DOHH2 (cell line): ENCODE data around the gene PROC.

Experiments used
- H3F3A ChIP-seq: fragments of 200-600 bp; sonication (generic), shearing (Covaris generic); 2 replicates; pipeline ENCODE4 v1.6.0; 2016; ENCODE audit warnings: antibody characterized with exemption, mild to moderate bottlenecking; ENCODE audit not compliant: control insufficient read depth, insufficient read depth
- H3K27ac ChIP-seq: fragments of 200-600 bp; sonication (generic); 2 replicates; pipeline ENCODE4 v1.5.1; 2014; ENCODE audit warnings: low read depth, mild to moderate bottlenecking, low read length, moderate library complexity
- H3K27me3 ChIP-seq: fragments of 200-600 bp; sonication (generic); 2 replicates; pipeline ENCODE4 v1.6.1; 2014; ENCODE audit warnings: mild to moderate bottlenecking, low read length, mixed read lengths; ENCODE audit not compliant: control insufficient read depth
- H3K36me3 ChIP-seq: fragments of 200-600 bp; sonication (generic); 2 replicates; pipeline ENCODE4 v1.6.1; 2014; ENCODE audit warnings: mild to moderate bottlenecking, low read length, moderate library complexity, mixed read lengths; ENCODE audit not compliant: control insufficient read depth
- H3K4me1 ChIP-seq: fragments of 200-600 bp; sonication (generic); 2 replicates; pipeline ENCODE4 v1.6.1; 2014; ENCODE audit warnings: mild to moderate bottlenecking, low read length, mixed read lengths; ENCODE audit not compliant: control insufficient read depth
- H3K4me2 ChIP-seq: fragments of 200-600 bp; sonication (generic); 2 replicates; pipeline ENCODE4 v1.6.0; 2014; ENCODE audit warnings: mild to moderate bottlenecking, low read length, moderate library complexity
- H3K4me3 ChIP-seq: fragments of 200-600 bp; sonication (generic); 2 replicates; pipeline ENCODE4 v1.5.1; 2014; ENCODE audit warnings: mild to moderate bottlenecking, low read length, mixed read lengths
- H3K79me2 ChIP-seq: fragments of 200-600 bp; sonication (generic); 2 replicates; pipeline ENCODE4 v1.6.1; 2014; ENCODE audit warnings: mild to moderate bottlenecking, low read length, mixed read lengths; ENCODE audit not compliant: control insufficient read depth
- H3K9me2 ChIP-seq: fragments of 200-600 bp; sonication (generic); replicated peaks from 2 replicates; pipeline ENCODE4 v1.6.1; 2014; ENCODE audit warnings: mild to moderate bottlenecking, low read length, mixed read lengths; ENCODE audit not compliant: control insufficient read depth
- H3K9me3 ChIP-seq: fragments of 200-600 bp; sonication (generic); 2 replicates; pipeline ENCODE4 v1.6.1; 2014; ENCODE audit warnings: antibody characterized with exemption, low read length, mixed read lengths; ENCODE audit not compliant: control insufficient read depth, insufficient read depth
- H4K20me1 ChIP-seq: fragments of 200-600 bp; sonication (generic); 2 replicates; pipeline ENCODE4 v1.6.0; 2014; ENCODE audit warnings: low read depth, mild to moderate bottlenecking, antibody characterized with exemption, low read length, moderate library complexity; ENCODE audit not compliant: control insufficient read depth, insufficient read depth
- EZH2phosphoT487 ChIP-seq: fragments of 200-600 bp; sonication (generic); IDR thresholded peaks from 2 replicates; pipeline ENCODE4 v1.6.1; 2017; ENCODE audit warnings: borderline replicate concordance, mild to moderate bottlenecking, antibody characterized with exemption, low read length, moderate library complexity, mixed read lengths
- TF ChIP-seq, protein P1 (sequence below): fragments of 200-600 bp; sonication (generic); IDR thresholded peaks from one replicate; pipeline ENCODE4 v1.5.1; 2014; ENCODE audit warnings: antibody characterized with exemption, mild to moderate bottlenecking, low read depth, low read length; ENCODE audit not compliant: poor library complexity, severe bottlenecking

The PROC gene

DNA sequence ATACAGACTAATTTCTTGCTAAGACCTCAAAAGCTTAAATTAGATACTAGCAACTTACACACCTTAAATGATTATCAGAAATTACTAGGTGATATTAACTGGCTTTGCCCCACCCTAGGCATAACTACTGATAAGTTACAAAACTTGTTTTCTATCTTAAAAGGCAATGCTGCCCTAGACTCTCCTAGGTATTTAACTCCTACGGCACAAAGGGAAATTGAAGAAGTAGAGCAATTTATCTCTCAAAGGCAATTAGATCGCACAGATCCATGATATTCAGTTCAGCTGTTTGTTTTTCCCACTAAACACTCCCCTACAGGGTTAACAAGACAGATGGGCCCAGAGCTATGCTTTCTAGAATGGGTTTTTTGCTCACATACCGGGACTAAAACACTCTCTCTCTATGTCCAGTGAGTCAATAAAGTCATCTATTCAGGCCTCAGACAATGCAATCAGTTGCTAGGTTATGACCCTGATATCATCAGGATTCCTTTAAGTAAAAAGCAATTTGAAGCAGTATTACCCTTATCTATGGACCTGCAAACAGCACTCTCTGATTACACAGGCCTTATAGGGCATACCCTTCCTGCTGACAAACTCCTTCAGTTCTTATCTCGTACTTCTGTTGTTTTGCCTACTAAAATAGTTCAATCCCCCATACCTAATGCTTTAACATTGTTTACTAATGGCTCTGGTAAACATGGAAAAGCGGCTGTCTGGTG is 44.7 kb upstream of the PROC start:
- no peaks in the 10 kb centered on the region for H3F3A ChIP-seq
- H4K20me1 ChIP-seq, result no peaks in the 10 kb centered on the region
- no peaks in the 10 kb centered on the region for H3K27me3 ChIP-seq
- H3K27ac ChIP-seq, result no peak overlapping the region
- H3K4me3 ChIP-seq, result no peak overlapping the region
- peaks cover 94% of the 10 kb centered on the region for H3K79me2 ChIP-seq
- no peak for TF ChIP-seq EZH2phosphoT487
- TF ChIP-seq, protein P1, sequence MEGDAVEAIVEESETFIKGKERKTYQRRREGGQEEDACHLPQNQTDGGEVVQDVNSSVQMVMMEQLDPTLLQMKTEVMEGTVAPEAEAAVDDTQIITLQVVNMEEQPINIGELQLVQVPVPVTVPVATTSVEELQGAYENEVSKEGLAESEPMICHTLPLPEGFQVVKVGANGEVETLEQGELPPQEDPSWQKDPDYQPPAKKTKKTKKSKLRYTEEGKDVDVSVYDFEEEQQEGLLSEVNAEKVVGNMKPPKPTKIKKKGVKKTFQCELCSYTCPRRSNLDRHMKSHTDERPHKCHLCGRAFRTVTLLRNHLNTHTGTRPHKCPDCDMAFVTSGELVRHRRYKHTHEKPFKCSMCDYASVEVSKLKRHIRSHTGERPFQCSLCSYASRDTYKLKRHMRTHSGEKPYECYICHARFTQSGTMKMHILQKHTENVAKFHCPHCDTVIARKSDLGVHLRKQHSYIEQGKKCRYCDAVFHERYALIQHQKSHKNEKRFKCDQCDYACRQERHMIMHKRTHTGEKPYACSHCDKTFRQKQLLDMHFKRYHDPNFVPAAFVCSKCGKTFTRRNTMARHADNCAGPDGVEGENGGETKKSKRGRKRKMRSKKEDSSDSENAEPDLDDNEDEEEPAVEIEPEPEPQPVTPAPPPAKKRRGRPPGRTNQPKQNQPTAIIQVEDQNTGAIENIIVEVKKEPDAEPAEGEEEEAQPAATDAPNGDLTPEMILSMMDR, result no peak
- no peaks in the 10 kb centered on the region for H3K9me2 ChIP-seq
- H3K4me2 ChIP-seq, result no peak overlapping the region
- no peaks in the 10 kb centered on the region for H3K4me1 ChIP-seq
- peaks cover 12% of the 10 kb centered on the region for H3K36me3 ChIP-seq
- peaks cover 11% of the 10 kb centered on the region; the same call in 1 of the 2 replicates for H3K9me3 ChIP-seq

DNA sequence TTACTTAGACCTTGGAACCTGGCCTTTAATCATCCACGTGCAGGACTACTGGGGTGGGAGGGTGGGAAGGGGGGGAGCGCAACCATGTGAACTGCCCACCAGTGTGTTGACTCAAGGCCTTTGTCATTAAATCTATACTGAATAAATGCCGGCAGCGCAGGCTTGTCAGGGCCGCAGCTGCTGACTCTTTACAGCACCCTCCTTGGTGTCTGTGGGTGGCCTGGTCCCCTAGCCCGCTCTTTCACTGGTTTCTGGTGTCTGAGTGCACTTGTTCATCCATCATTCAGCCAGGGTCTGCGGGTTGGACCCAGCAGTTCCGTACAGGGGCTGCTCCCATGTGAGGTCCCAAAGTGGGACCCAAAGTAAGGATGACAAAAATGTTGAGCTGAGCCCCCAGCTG is 42.0 kb upstream of the PROC start:
- peaks cover 11% of the 10 kb centered on the region; the same call in 1 of the 2 replicates for H3K9me3 ChIP-seq
- no peak overlapping the region for H3K4me3 ChIP-seq
- H3K9me2 ChIP-seq, result no peaks in the 10 kb centered on the region
- H3K27me3 ChIP-seq, result no peaks in the 10 kb centered on the region
- H3K4me2 ChIP-seq, result no peak overlapping the region
- no peaks in the 10 kb centered on the region for H3K4me1 ChIP-seq
- H3K79me2 ChIP-seq, result peaks cover 96% of the 10 kb centered on the region
- H3K36me3 ChIP-seq, result peaks cover 12% of the 10 kb centered on the region
- H4K20me1 ChIP-seq, result no peaks in the 10 kb centered on the region
- no peaks in the 10 kb centered on the region for H3F3A ChIP-seq
- H3K27ac ChIP-seq, result no peak overlapping the region
- TF ChIP-seq EZH2phosphoT487, result no peak
- TF ChIP-seq, protein P1, result no peak

DNA sequence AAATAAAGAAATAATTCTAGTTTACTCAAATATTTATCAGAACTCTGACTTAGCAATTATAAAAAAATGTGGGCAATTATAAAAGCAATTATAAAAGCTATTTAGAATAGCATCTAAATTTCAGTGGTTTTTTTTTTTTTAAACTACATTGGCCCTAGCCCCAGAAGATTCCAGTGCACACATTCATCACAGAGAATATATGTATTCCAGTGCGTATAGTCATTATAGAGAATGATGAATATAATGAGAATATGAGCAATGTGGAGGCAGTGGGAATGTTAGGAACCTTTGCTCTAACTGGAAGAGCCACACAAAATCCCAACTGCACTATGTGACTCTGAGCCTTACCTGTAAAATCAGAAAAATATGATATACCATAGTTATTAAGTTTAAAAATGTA is 41.0 kb upstream of the PROC start:
- Histone ChIP-seq H3K36me3 (peaks cover 12% of the 10 kb centered on the region), H3K27ac (no peak overlapping the region), H3K9me3 (peaks cover 11% of the 10 kb centered on the region; the same call in 1 of the 2 replicates), H3K4me1 (no peaks in the 10 kb centered on the region), H3K79me2 (peaks cover 96% of the 10 kb centered on the region), H3F3A (no peaks in the 10 kb centered on the region), H3K27me3 (no peaks in the 10 kb centered on the region), H3K4me2 (no peak overlapping the region), H3K4me3 (no peak overlapping the region), H4K20me1 (no peaks in the 10 kb centered on the region), H3K9me2 (no peaks in the 10 kb centered on the region)
- no peak for TF ChIP-seq EZH2phosphoT487
- TF ChIP-seq, protein P1, result no peak
